Uterus (tissue), 4 donors: ENCODE measurements around the gene TRNP1. TPM values are rescaled to one million over a fixed set of nuclear protein-coding genes. Genes with fewer than 3 reads are reported as not detected.
"Not testable (repeated sequence)": the region's sequence is repeated elsewhere in the genome, so short reads cannot be mapped to it uniquely, and the experiment has no call there.

ENCODE experiments used
- DNase-seq, 2 donors: peaks; one replicate each; pipeline ENCODE4 v3.0.0-alpha.2; 2019 to 2020
- H3K27ac ChIP-seq, 2 donors: fragments of 200-600 bp; sonication (generic); 1 replicate in 1 of 2; 2 replicates in 1 of 2; pipeline ENCODE4 v1.5.1; 2016 to 2018
- H3K27me3 ChIP-seq, 2 donors: fragments of 200-600 bp; sonication (generic); one replicate each; pipeline ENCODE4 v1.5.1; 2018 to 2019; ENCODE audit warnings: control low read depth in 1 of 2
- H3K36me3 ChIP-seq, 2 donors: fragments of 200-600 bp; sonication (generic); one replicate each; pipeline ENCODE4 v1.5.1; 2019; ENCODE audit warnings: control low read depth in 1 of 2
- H3K4me1 ChIP-seq, 2 donors: fragments of 200-600 bp; sonication (generic); one replicate each; pipeline ENCODE4 v1.5.1; 2018 to 2019; ENCODE audit warnings: control low read depth in 1 of 2
- H3K4me3 ChIP-seq, 2 donors: fragments of 200-600 bp; sonication (generic); 1 replicate in 1 of 2; 2 replicates in 1 of 2; pipeline ENCODE4 v1.5.1; 2018 to 2019; ENCODE audit warnings: mild to moderate bottlenecking in 1 of 2
- H3K9me3 ChIP-seq, 2 donors: fragments of 200-600 bp; sonication (generic); one replicate each; pipeline ENCODE4 v1.5.1; 2019; ENCODE audit warnings: control low read depth in 1 of 2
- CTCF ChIP-seq, 4 experiments: fragments of 200-600 bp in 2 of 4; fragments of 450-650 bp in 2 of 4; sonication (generic) in 2 of 4; IDR thresholded peaks; one replicate each; pipeline ENCODE4 v1.5.1; 2016 to 2019; ENCODE audit warnings: antibody characterized with exemption in 4 of 4, mild to moderate bottlenecking in 2 of 4, moderate library complexity in 1 of 4
- POLR2A ChIP-seq, 2 donors: fragments of 450-650 bp; IDR thresholded peaks; one replicate each; pipeline ENCODE4 v1.6.1; 2016; ENCODE audit warnings: antibody characterized with exemption in 2 of 2, mild to moderate bottlenecking in 1 of 2, moderate library complexity in 1 of 2
- intact Hi-C: fragments of 100-400 bp; cut with DNase I; formaldehyde crosslinking; loops from one replicate; pipeline ENCODE4 v1.15.1; 2023; ENCODE audit warnings: low total_unique reads
- total RNA-seq, 4 donors: library from RNA; depleted of rRNA in 3 of 4; stranded (reverse); fragments of >200 nt in 3 of 4; gene quantifications; one replicate each; pipeline versions ENCODE4 v1.1.0 to v1.2.4, GENCODE V29; 2014 to 2023
- donor health status: DM: yes; HTN: yes; CAD: no.

Gene TRNP1
- total RNA-seq, 4 donors from 2014 or later, result 1.5 to 11.9 (median 7.2) TPM

GRCh38 chr1:26981146-26981846, 12.2 kb upstream of the TRNP1 start:
- no peak for TF ChIP-seq POLR2A (IDR thresholded peaks at IDR 0.05)
- TF ChIP-seq CTCF (IDR thresholded peaks at IDR 0.05), result no peak
- Histone ChIP-seq H3K4me1 (no peaks in the 10 kb centered on the region), H3K36me3 (no peaks in the 10 kb centered on the region), H3K27me3 (no peaks in the 10 kb centered on the region), H3K4me3 (no peak overlapping the region), H3K9me3 (no peaks in the 10 kb centered on the region), H3K27ac (no peak overlapping the region)
- no peak for DNase-seq
- intact Hi-C loops, result no loop called here

GRCh38 chr1:26983863-26984262, 9.6 kb upstream of the TRNP1 start:
- no peak for DNase-seq
- intact Hi-C loops, result no loop called here
- Histone ChIP-seq H3K36me3 (no peaks in the 10 kb centered on the region), H3K27me3 (no peaks in the 10 kb centered on the region), H3K9me3 (no peaks in the 10 kb centered on the region), H3K27ac (no peak overlapping the region), H3K4me3 (no peak overlapping the region), H3K4me1 (no peaks in the 10 kb centered on the region)
- TF ChIP-seq CTCF (IDR thresholded peaks at IDR 0.05) (no peak), POLR2A (IDR thresholded peaks at IDR 0.05) (no peak)

- Histone ChIP-seq H3K27ac (no peak overlapping the region), H3K4me3 (no peak overlapping the region), H3K36me3 (no peaks in the 10 kb centered on the region), H3K27me3 (no peaks in the 10 kb centered on the region), H3K4me1 (no peaks in the 10 kb centered on the region), H3K9me3 (no peaks in the 10 kb centered on the region)
- no peak for DNase-seq
- intact Hi-C loops, result no loop called here
- TF ChIP-seq POLR2A (IDR thresholded peaks at IDR 0.05) (no peak), CTCF (IDR thresholded peaks at IDR 0.05) (no peak)
These were observed 9.2 kb upstream of the TRNP1 start for GRCh38 chr1:26984291-26984690.

- Histone ChIP-seq H3K4me3 (no peak overlapping the region), H3K9me3 (no peaks in the 10 kb centered on the region), H3K4me1 (no peaks in the 10 kb centered on the region), H3K36me3 (no peaks in the 10 kb centered on the region), H3K27me3 (no peaks in the 10 kb centered on the region), H3K27ac (no peak overlapping the region)
- intact Hi-C loops, result loop anchor here (5.0 kb wide), 1 partner anchor 101 kb away; no protein-coding TSS in a partner anchor
- TF ChIP-seq CTCF (IDR thresholded peaks at IDR 0.05) (no peak), POLR2A (IDR thresholded peaks at IDR 0.05) (no peak)
- DNase-seq, result no peak
These were observed 6.8 kb upstream of the TRNP1 start for GRCh38 chr1:26986658-26987057.

GRCh38 chr1:26989403-26990109, 3.9 kb upstream of the TRNP1 start:
- intact Hi-C loops, result loop anchor here (5.0 kb wide), 1 partner anchor 98 kb away; no protein-coding TSS in a partner anchor
- DNase-seq, result not testable (repeated sequence)

More at GRCh38 chr1:26989403-26990109, 3.9 kb upstream of the TRNP1 start:
- not testable (repeated sequence) for H3K4me1 ChIP-seq, H3K27me3 ChIP-seq, H3K4me3 ChIP-seq, H3K9me3 ChIP-seq, H3K27ac ChIP-seq, H3K36me3 ChIP-seq
